AG10803 (cell line): ENCODE data around the gene PALS1.

Experiments
- DNase-seq: peaks from one replicate; pipeline ENCODE4 v3.0.0; 2010; ENCODE audit warnings: low read depth
- H3K4me3 ChIP-seq: 2 replicates; pipeline ENCODE4 v1.5.1; 2011; ENCODE audit warnings: mild to moderate bottlenecking, low read length, control low read depth
- CTCF ChIP-seq: conservative IDR thresholded peaks from 2 replicates; pipeline ENCODE4 v1.5.1; 2011; ENCODE audit warnings: mild to moderate bottlenecking, low read length, control low read depth, inconsistent platforms

PALS1 gene

GRCh38 chr14:67239582-67239981 is 1.7 kb upstream of the PALS1 start:
- no peak for TF ChIP-seq CTCF
- H3K4me3 ChIP-seq: no peak overlapping the region
- no peak for DNase-seq

GRCh38 chr14:67240168-67240932 is 885 bp upstream of the PALS1 start:
- no peak for TF ChIP-seq CTCF
- DNase-seq: peak; percentile 36
- H3K4me3 ChIP-seq: peak overlapping the region; percentile 64

GRCh38 chr14:67240978-67241410 is 241 bp upstream of the PALS1 start:
- DNase-seq: peak; percentile 96
- H3K4me3 ChIP-seq: peak overlapping the region; percentile 83
- no peak for TF ChIP-seq CTCF

GRCh38 chr14:67242168-67242420 is 859 bp downstream of the PALS1 start:
- no peak for TF ChIP-seq CTCF
- no peak for DNase-seq
- H3K4me3 ChIP-seq: peak overlapping the region; percentile 83

- DNase-seq: no peak
- no peak for TF ChIP-seq CTCF
- no peak overlapping the region for H3K4me3 ChIP-seq
Observed at GRCh38 chr14:67245104-67245503, 3.9 kb downstream of the PALS1 start.

- H3K4me3 ChIP-seq: no peak overlapping the region
- peak; percentile 16 for DNase-seq
- no peak for TF ChIP-seq CTCF
Observed at GRCh38 chr14:67251573-67252226, 10.5 kb downstream of the PALS1 start.

- no peak for TF ChIP-seq CTCF
- H3K4me3 ChIP-seq: no peak overlapping the region
- DNase-seq: no peak
Observed at GRCh38 chr14:67253076-67253635, 11.9 kb downstream of the PALS1 start.
